ENCODE measurements around the gene SEC23B.

DNA sequence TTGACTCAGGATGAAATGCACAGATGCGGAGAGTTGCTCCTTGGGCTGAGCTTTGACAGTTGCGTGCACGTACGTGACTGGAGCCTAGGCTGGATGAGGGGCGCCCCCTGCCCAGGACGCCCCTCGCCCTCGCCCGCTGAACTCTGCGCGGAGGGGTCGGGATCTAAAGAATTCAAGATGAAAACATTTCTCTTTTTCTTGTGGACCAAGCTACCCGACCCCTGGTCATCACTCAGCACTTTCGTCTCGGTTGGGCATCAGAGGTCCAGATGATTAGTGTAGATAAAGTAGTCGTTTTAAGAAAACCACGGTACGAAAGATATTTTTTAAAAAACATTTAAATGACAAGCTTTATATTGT is 80.8 kb downstream of the SEC23B start:
- TF ChIP-seq, protein P1, sequence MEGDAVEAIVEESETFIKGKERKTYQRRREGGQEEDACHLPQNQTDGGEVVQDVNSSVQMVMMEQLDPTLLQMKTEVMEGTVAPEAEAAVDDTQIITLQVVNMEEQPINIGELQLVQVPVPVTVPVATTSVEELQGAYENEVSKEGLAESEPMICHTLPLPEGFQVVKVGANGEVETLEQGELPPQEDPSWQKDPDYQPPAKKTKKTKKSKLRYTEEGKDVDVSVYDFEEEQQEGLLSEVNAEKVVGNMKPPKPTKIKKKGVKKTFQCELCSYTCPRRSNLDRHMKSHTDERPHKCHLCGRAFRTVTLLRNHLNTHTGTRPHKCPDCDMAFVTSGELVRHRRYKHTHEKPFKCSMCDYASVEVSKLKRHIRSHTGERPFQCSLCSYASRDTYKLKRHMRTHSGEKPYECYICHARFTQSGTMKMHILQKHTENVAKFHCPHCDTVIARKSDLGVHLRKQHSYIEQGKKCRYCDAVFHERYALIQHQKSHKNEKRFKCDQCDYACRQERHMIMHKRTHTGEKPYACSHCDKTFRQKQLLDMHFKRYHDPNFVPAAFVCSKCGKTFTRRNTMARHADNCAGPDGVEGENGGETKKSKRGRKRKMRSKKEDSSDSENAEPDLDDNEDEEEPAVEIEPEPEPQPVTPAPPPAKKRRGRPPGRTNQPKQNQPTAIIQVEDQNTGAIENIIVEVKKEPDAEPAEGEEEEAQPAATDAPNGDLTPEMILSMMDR (IDR thresholded peaks at IDR 0.05; ENCODE audit: extremely low read depth in 1 of 2, insufficient read depth in 1 of 2, low read depth in 1 of 2, low read length in 2 of 2), result no peak
- TF ChIP-seq POLR2AphosphoS5 (IDR thresholded peaks at IDR 0.05; ENCODE audit: insufficient read depth, low read depth, low read length) (no peak), POLR2A (IDR thresholded peaks at IDR 0.05; ENCODE audit: low read depth, low read length) (no peak), EZH2 (IDR thresholded peaks at IDR 0.05; ENCODE audit: borderline replicate concordance, low read depth, low read length, severe bottlenecking) (no peak), JUN (IDR thresholded peaks at IDR 0.05; ENCODE audit: borderline replicate concordance, insufficient read depth, insufficient read length, low read depth) (no peak), FOS (IDR thresholded peaks at IDR 0.05; ENCODE audit: borderline replicate concordance, insufficient read depth, low read length) (no peak)
- TF ChIP-seq, protein P2, sequence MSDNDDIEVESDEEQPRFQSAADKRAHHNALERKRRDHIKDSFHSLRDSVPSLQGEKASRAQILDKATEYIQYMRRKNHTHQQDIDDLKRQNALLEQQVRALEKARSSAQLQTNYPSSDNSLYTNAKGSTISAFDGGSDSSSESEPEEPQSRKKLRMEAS (IDR thresholded peaks at IDR 0.05; ENCODE audit: insufficient read depth, insufficient read length), result no peak

All from endothelial cell of umbilical vein (primary cell).